Dedifferentiated amniotic fluid mesenchymal stem cell (primary cell): ENCODE data around the gene PRR5L.

ENCODE experiments used
- DNase-seq: peaks from one replicate; pipeline ENCODE4 v3.0.0-alpha.2; 2016; ENCODE audit errors: extremely low spot score

The PRR5L gene

GRCh38 chr11:36436064-36436463, 140.0 kb downstream of the PRR5L start:
- DNase-seq, result no peak

- DNase-seq, result no peak
Observed at GRCh38 chr11:36436589-36436988, 140.5 kb downstream of the PRR5L start.

DNA sequence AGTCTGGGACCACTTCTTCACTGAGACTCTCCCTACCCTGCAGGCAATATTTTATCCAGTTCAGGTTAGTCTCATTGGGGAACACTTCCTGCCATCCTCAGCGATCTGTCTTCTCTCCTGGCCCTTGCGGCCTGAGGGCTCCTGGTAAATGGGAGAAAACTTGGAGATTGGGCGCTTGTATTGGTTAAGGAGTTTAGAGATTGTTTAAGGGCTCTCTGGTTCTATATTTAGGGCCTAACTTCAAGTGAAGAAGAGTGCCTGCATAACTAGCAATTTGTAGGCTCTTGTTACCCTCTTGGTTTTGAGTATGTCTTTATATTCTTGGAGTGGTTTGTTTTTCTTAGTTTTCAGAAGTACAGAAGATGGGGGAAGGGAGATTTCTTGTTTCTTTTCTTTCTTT, 141.3 kb downstream of the PRR5L start:
- DNase-seq, result no peak

DNA sequence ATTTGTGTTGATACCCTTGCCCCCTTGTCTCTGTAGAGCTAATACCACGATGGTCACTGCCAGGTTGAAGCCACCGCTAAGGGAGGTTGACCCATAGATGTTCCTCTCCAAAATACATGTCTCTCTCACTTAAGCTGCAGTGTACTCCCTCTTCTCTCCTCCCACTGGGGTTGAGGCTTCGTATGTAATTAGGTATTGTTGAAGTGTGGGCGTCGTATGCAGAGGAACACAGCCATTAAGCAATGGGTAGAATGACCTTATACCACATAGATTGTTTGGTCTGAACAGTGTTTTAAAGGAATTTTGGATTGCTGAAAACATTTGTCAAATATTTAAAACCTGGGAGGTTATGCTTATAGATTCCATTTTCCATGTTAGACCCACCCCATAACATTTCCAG, 142.0 kb downstream of the PRR5L start:
- DNase-seq, result no peak

GRCh38 chr11:36441610-36442208, 145.6 kb downstream of the PRR5L start:
- no peak for DNase-seq

DNA sequence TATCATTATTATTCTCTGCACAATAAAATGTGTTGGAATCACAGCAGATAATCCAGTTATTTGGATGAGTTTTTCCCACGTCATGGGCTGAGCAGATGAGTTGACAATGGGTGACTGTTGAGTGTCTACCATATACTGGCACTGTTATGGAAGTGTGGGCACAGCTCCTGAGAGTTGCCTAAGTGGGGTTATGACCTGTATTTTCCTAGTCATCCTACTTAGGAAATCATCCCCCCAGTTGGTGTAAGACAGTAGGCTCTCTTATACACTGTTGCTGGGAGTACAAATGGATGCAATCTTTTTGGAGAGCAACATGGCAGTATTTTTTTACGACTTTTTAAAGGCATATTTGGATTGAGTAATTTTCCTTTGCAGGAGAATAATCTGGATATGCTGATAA, 147.6 kb downstream of the PRR5L start:
- DNase-seq, result no peak

GRCh38 chr11:36446135-36446534, 150.0 kb downstream of the PRR5L start:
- DNase-seq, result no peak

DNA sequence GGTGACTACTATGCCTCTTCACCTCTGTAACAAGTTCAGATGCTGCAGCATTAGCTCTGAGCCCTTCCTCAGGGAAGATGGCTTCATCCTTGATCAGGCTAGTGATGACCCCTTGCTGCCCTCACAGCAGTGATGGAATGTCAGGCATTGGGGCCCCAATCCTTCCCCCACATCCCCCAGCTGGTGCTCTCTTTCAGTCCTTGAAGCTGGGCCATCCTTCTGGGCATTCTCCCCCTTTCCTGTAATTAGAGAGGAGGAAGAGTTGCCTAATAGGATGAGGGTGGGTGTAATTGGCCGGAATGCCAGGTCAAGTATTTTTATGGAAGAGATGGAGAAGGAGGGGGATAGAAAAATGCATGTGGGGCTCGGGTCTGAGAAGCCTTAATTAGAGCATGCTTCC, 151.4 kb downstream of the PRR5L start:
- no peak for DNase-seq

DNA sequence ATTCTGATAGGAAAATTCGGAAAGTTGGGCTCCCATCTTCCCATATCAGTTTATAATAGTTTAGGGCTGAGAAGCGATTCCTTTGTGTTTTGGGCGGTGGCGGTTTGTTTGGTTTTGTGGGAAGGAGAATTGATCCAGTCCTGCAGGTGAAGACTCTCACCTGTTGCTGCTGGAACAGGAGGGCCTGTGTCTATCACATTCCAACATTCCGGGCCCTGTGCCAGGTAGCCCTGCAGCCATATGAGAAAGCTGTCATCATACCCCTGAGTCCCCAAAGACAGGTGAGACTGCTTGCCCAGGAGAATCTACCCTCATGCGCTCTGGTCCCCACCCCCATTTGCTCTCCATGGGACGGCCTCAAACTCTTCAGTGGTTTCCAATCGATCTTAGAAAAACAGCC, 151.9 kb downstream of the PRR5L start:
- no peak for DNase-seq

GRCh38 chr11:36449561-36450096, 153.5 kb downstream of the PRR5L start:
- DNase-seq, result no peak

GRCh38 chr11:36450110-36450572, 154.1 kb downstream of the PRR5L start:
- no peak for DNase-seq

- DNase-seq, result no peak
Observed at GRCh38 chr11:36451045-36451444, 155.0 kb downstream of the PRR5L start.

- no peak for DNase-seq
Observed at GRCh38 chr11:36451681-36452080, 155.6 kb downstream of the PRR5L start.

DNA sequence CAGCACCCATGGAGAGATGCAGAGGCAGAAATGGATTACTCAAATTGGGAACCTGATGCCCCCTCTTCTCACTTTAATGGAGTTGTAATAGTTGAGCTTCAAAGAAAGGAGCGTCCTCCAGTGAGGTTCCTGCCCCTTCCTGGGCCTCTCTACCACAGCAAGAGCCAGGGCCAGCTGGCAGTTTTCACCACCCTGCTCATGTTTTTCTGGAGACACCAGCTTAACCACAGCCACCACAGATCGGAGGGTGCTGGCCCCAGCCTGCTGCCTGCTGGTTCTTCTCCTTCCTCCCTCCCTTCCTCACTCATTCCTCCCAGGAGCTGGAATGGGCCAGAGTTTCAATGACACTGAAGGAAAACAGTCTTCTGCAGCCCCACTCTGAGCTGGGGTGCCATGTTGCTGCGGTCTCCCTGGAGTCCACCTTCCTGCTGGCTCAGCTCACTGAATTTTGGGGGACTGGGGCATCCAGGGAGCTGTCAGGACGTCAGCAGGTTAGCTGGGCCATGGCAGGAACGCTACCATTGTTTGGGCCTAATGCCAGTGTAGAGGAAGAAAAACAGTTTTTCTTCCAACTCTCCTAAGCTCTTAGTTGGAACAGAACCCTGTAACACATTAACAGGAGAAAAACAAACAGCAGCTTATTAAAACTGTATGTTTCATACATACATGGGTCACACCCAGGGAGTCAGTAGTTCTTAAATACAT, 156.3 kb downstream of the PRR5L start:
- DNase-seq, result no peak

- DNase-seq, result no peak
Observed at GRCh38 chr11:36452961-36453360, 156.9 kb downstream of the PRR5L start.

DNA sequence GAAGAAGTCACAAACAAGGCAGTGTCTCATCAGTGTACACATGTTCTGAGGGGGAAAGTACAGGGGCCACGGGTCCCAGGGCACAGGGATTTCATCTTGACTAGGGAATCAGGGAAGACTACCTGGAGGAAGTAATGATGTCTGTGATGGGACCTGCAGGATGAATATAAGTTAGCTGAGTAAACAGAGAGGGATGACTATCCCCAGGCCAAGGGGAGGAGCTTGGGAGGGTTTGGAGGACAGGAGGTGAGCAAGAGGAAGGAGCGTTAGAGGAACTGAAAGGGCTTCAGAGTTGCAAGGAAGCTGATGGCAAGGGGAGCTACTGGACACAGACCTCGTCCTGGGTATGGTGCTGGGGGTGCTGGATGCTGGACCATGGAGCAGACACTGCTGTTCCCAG, 157.6 kb downstream of the PRR5L start:
- no peak for DNase-seq

- no peak for DNase-seq
Observed at GRCh38 chr11:36454551-36454940, 158.5 kb downstream of the PRR5L start.

- no peak for DNase-seq
Observed at GRCh38 chr11:36454941-36455631, 159.0 kb downstream of the PRR5L start.

- peak; percentile 95 for DNase-seq
Observed at GRCh38 chr11:36455658-36456111, 159.6 kb downstream of the PRR5L start.

DNA sequence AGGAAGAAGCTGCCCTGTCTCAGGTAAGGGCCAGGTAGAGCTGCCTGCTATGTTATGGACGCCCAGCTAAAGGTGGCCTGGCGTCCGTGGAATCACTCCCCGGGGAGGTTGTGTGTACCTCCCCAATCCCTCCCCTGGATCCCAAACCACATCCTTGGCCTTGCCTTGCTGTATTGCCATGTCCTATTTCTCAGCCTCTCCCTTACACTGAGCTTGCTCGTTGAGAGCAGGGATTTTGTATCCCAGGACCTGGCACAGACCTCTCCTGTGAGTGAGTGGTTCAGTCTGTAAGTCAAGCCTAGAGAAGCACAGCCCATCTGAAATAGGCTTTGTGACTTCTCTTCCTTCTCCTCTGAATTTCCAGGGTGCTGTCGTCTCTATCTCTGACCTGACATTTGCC, 160.1 kb downstream of the PRR5L start:
- DNase-seq, result no peak

DNA sequence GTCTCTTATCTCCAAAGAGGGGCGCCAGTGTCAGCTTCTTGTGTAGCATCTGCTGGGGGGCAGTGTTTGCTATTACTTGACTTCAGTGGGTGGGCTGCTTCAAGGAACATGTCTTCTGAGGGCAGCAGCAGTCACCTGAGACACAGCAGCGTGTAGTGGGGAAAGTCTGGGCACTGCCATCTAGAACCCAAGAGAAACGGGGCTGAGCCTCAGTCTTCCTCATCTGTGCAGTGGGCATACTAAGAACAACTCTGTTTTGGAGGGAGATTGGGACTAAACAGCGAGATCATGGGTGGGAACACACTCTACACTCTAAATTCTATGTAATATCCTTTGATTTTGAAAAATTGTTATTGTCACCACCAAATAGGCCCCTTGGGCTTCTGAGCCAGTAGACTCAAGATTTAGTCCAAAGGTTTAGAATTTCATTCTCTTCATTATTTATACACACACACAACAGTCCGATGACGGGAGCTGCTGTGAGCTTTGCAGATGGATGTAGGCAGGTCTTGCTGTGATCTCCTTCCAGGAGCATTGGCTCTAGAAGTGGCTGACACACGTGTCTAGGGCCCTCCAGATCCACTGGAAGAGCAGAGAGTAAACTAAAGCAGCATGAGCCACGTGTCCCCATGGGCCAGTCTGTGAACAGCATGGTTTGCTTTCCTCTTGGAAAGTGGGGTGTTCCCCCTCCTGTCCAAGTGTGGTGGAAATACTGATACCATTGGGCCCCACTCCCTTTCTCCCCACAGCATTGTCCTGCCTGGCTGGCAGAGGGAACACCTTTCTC, 162.2 kb downstream of the PRR5L start:
- DNase-seq, result no peak

- no peak for DNase-seq
Observed at GRCh38 chr11:36459046-36459445, 163.0 kb downstream of the PRR5L start.
